B cell (primary cell): ENCODE measurements around the gene FEZ2. TPM values are rescaled to one million over a fixed set of nuclear protein-coding genes. Genes with fewer than 3 reads are reported as not detected.
"Not testable (repeated sequence)": the region's sequence is repeated elsewhere in the genome, so short reads cannot be mapped to it uniquely, and the experiment has no call there.

Source experiments
- ATAC-seq: fragments of 200-7000 bp; cut with Tn5 transposase; one replicate; pipeline ENCODE4 v1.10.0; 2021; ENCODE audit warnings: low read depth, mild to moderate bottlenecking, moderate number of reproducible peaks, moderate library complexity
- CTCF ChIA-PET: fragments of 350-600 bp; sonication (Branson Sonifier 250); formaldehyde crosslinking; loops from one replicate; lab custom pipeline; 2021; ENCODE audit warnings: antibody characterized with exemption, inconsistent platforms; lab: Charles Lee
- POLR2A ChIA-PET: fragments of 350-600 bp; sonication (Branson Sonifier 250); formaldehyde crosslinking; loops from one replicate; lab custom pipeline; 2021; ENCODE audit warnings: antibody characterized with exemption; lab: Charles Lee
- DNase-seq: peaks from one replicate; pipeline ENCODE4 v3.0.0; 2013
- H2AFZ ChIP-seq: 2 replicates; pipeline ENCODE4 v1.6.1; 2012; ENCODE audit warnings: mild to moderate bottlenecking, low read depth, low read length; ENCODE audit not compliant: insufficient read depth, poor library complexity, severe bottlenecking
- H3K27ac ChIP-seq, 2 donors: 1 replicate in 1 of 2; 2 replicates in 1 of 2; pipeline ENCODE4 v1.5.1; 2012 to 2013; ENCODE audit warnings: low read length in 2 of 2, mild to moderate bottlenecking in 2 of 2, moderate library complexity in 1 of 2
- H3K27me3 ChIP-seq, 4 experiments: fragments of 200-600 bp in 1 of 4; sonication (generic) in 1 of 4; replicated peaks in 1 of 4; 1 replicate in 2 of 4; 2 replicates in 2 of 4; pipeline versions ENCODE4 v1.6.1 to v1.7.0; 2013 to 2016; ENCODE audit warnings: low read length in 3 of 4, mild to moderate bottlenecking in 2 of 4, mixed read lengths in 1 of 4, moderate library complexity in 1 of 4; ENCODE audit not compliant: insufficient read depth in 4 of 4, control insufficient read depth in 3 of 4; ENCODE audit errors: control extremely low read depth in 1 of 4
- H3K36me3 ChIP-seq, 2 experiments: replicated peaks in 1 of 2; 1 replicate in 1 of 2; 2 replicates in 1 of 2; pipeline versions ENCODE4 v1.6.1 to v1.7.1; 2013; ENCODE audit warnings: low read length in 1 of 2; ENCODE audit not compliant: insufficient read depth in 2 of 2, control insufficient read depth in 1 of 2; ENCODE audit errors: control extremely low read depth in 1 of 2, extremely low read depth in 1 of 2
- H3K4me1 ChIP-seq, 2 donors: fragments of 200-600 bp in 1 of 2; sonication (generic) in 1 of 2; 1 replicate in 1 of 2; 2 replicates in 1 of 2; pipeline versions ENCODE4 v1.5.1 to v1.6.1; 2013 to 2017; ENCODE audit warnings: low read length in 2 of 2; ENCODE audit not compliant: control insufficient read depth in 2 of 2, insufficient read depth in 2 of 2
- H3K4me2 ChIP-seq: replicated peaks from 2 replicates; pipeline ENCODE3; 2012; ENCODE audit warnings: mild to moderate bottlenecking, low read depth, low read length; ENCODE audit not compliant: poor library complexity, severe bottlenecking
- H3K4me3 ChIP-seq, 5 experiments: fragments of 200-600 bp in 1 of 5; sonication (generic) in 1 of 5; 1 replicate in 3 of 5; 2 replicates in 2 of 5; pipeline versions ENCODE4 v1.5.1 to v1.7.0; 2011 to 2016; ENCODE audit warnings: low read length in 4 of 5, mild to moderate bottlenecking in 4 of 5, low read depth in 2 of 5, control low read depth in 1 of 5, moderate library complexity in 1 of 5; ENCODE audit not compliant: insufficient read depth in 1 of 5; ENCODE audit errors: control extremely low read depth in 1 of 5, extremely low read depth in 1 of 5
- H3K79me2 ChIP-seq: fragments of 200-600 bp; sonication (generic); one replicate; pipeline ENCODE4 v1.6.0; 2016; ENCODE audit warnings: low read length; ENCODE audit not compliant: control insufficient read depth, insufficient read depth
- H3K9ac ChIP-seq: fragments of 200-600 bp; sonication (generic); 2 replicates; pipeline ENCODE4 v1.6.1; 2017; ENCODE audit warnings: mild to moderate bottlenecking, low read length, moderate library complexity
- H3K9me3 ChIP-seq, 3 donors: one replicate each; pipeline versions ENCODE4 v1.6.1 to v1.7.1; 2013; ENCODE audit warnings: low read length in 2 of 3; ENCODE audit not compliant: control insufficient read depth in 2 of 3, insufficient read depth in 1 of 3; ENCODE audit errors: control extremely low read depth in 1 of 3
- H4K20me1 ChIP-seq: 2 replicates; pipeline ENCODE4 v1.6.0; 2012; ENCODE audit warnings: mild to moderate bottlenecking, low read length; ENCODE audit not compliant: insufficient read depth, control insufficient read depth, poor library complexity, severe bottlenecking
- H3K27ac Mint-ChIP-seq: one replicate; pipeline ENCODE4 v1.8.0; 2021; ENCODE audit warnings: mixed read lengths
- H3K27me3 Mint-ChIP-seq: one replicate; pipeline ENCODE4 v1.8.0; 2021; ENCODE audit warnings: mixed read lengths
- H3K4me1 Mint-ChIP-seq: one replicate; pipeline ENCODE4 v1.8.0; 2021; ENCODE audit warnings: mixed read lengths
- H3K4me3 Mint-ChIP-seq: one replicate; pipeline ENCODE4 v1.8.0; 2021; ENCODE audit warnings: mixed read lengths
- H3K9me3 Mint-ChIP-seq: one replicate; pipeline ENCODE4 v1.8.0; 2022; ENCODE audit warnings: mixed read lengths; ENCODE audit not compliant: insufficient read depth
- EZH2 ChIP-seq: IDR thresholded peaks from 2 replicates; pipeline ENCODE4 v1.6.1; 2012; ENCODE audit warnings: borderline replicate concordance, low read depth, mild to moderate bottlenecking, moderate library complexity, low read length; ENCODE audit not compliant: insufficient read depth, poor library complexity, severe bottlenecking
- WGBS: methylation state at CpG from one replicate; pipeline ENCODE4 v1.1.5; 2013; ENCODE audit warnings: missing lambda C conversion rate; ENCODE audit not compliant: insufficient coverage; 5-methylcytosine and 5-hydroxymethylcytosine counted together
- intact Hi-C: fragments of 100-400 bp; cut with micrococcal nuclease; formaldehyde crosslinking; loops from one replicate; pipeline ENCODE4 v1.10.0; 2022
- polyA plus RNA-seq: library from polyadenylated mRNA; depleted of rRNA; stranded (reverse); fragments of >200 nt; gene quantifications from 2 replicates; pipeline ENCODE4 v1.2.3, GENCODE V29; 2012
- total RNA-seq, 2 donors: library from RNA; stranded (reverse); fragments of 120-200 nt in 1 of 2; gene quantifications; 1 replicate in 1 of 2; 2 replicates in 1 of 2; pipeline versions ENCODE4 v1.2.3 to v1.2.4, GENCODE V29; 2013 to 2022
- TF ChIP-seq, protein P1 (sequence below): fragments of 200-600 bp; IDR thresholded peaks from one replicate; pipeline ENCODE4 v1.8.0; 2022; ENCODE audit warnings: antibody characterized with exemption, mild to moderate bottlenecking

The FEZ2 gene
- total and polyA plus RNA-seq, 2 donors (not counting 1 experiment from before 2014, with no cell fraction given) = 6.2 to 32.7 TPM

DNA sequence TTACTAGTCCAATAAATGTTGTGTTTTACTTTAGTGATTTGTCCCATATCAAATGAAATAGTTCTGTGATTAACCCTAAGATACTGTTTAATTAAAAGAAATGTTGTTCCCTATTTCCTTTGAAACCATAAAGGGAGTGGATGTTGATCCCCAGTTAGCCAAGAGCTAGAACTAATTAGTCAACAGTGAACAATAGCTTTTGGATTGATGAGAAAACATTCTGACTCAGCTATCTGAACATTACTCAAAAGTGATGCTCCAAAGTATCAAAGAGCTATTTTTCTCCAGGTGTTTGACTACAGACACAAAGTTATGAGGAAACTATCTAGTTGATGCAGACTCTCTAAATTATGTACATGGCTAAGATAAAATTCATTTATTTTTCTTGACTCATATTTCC lies 7.3 kb upstream of the FEZ2 start:
- no peak for ATAC-seq
- H3K79me2 ChIP-seq = no peaks in the 10 kb centered on the region

DNA sequence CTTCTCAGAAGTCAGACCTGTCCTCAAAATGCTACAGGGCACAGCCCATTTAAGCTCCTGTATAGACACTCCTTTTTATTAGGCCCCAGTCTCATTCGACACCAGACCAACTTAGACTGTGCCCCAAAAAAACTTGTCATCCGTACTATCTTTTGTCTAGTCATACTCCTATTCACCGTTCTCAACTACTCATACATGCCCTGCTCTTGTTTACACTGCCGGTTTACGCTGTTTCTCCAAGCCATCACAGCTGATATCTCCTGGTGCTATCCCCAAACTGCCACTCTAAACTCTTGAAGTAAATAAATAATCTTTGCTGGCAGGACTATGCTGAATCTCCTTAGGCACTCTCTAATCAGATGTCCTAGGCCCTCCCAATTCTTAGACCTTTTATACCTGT lies 5.7 kb upstream of the FEZ2 start:
- ATAC-seq, CTCF ChIA-PET, H3K4me3 Mint-ChIP-seq: not testable (repeated sequence)

More for the DNA sequence above, 7.3 kb upstream of the FEZ2 start:
- Histone ChIP-seq H3K4me3 (no peak overlapping the region), H2AFZ (no peak overlapping the region), H3K27ac (no peak overlapping the region), H3K9me3 (no peaks in the 10 kb centered on the region), H3K4me2 (no peak overlapping the region), H3K36me3 (no peaks in the 10 kb centered on the region), H3K4me1 (no peaks in the 10 kb centered on the region), H3K9ac (no peak overlapping the region), H4K20me1 (no peaks in the 10 kb centered on the region), H3K27me3 (no peaks in the 10 kb centered on the region)
- ChIA-PET CTCF (no interaction called here), POLR2A (no interaction called here)
- H3K9me3 Mint-ChIP-seq = no peaks in the 10 kb centered on the region
- H3K4me3 Mint-ChIP-seq = no peak overlapping the region
- H3K4me1 Mint-ChIP-seq = no peaks in the 10 kb centered on the region
- intact Hi-C loops = no loop called here
- H3K27me3 Mint-ChIP-seq = peaks cover 15% of the 10 kb centered on the region
- TF ChIP-seq, protein P1, sequence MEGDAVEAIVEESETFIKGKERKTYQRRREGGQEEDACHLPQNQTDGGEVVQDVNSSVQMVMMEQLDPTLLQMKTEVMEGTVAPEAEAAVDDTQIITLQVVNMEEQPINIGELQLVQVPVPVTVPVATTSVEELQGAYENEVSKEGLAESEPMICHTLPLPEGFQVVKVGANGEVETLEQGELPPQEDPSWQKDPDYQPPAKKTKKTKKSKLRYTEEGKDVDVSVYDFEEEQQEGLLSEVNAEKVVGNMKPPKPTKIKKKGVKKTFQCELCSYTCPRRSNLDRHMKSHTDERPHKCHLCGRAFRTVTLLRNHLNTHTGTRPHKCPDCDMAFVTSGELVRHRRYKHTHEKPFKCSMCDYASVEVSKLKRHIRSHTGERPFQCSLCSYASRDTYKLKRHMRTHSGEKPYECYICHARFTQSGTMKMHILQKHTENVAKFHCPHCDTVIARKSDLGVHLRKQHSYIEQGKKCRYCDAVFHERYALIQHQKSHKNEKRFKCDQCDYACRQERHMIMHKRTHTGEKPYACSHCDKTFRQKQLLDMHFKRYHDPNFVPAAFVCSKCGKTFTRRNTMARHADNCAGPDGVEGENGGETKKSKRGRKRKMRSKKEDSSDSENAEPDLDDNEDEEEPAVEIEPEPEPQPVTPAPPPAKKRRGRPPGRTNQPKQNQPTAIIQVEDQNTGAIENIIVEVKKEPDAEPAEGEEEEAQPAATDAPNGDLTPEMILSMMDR = no peak
- no peak for TF ChIP-seq EZH2
- no peak overlapping the region for H3K27ac Mint-ChIP-seq
- no peak for DNase-seq

More for the DNA sequence above, 5.7 kb upstream of the FEZ2 start:
- H3K9me3 ChIP-seq, H3K9me3 Mint-ChIP-seq, H3K4me2 ChIP-seq, H3K9ac ChIP-seq, H3K79me2 ChIP-seq, POLR2A ChIA-PET, H3K4me1 Mint-ChIP-seq, H3K4me3 ChIP-seq, H3K27me3 ChIP-seq, intact Hi-C loops, DNase-seq, H4K20me1 ChIP-seq, H3K27ac ChIP-seq, H3K36me3 ChIP-seq, H2AFZ ChIP-seq, H3K27ac Mint-ChIP-seq, H3K4me1 ChIP-seq: not testable (repeated sequence)
- H3K27me3 Mint-ChIP-seq = peaks cover 15% of the 10 kb centered on the region
- WGBS = no CpG with 5 or more reads among the region's 5 CpGs
